Psoas muscle (tissue), 8 donors: Measurements from ENCODE around the gene ZMYND8. TPM values are rescaled to one million over a fixed set of nuclear protein-coding genes. Genes with fewer than 3 reads are reported as not detected.

Experiments used
- ATAC-seq, 4 donors: fragments of 200-7000 bp; cut with Tn5 transposase; one replicate each; pipeline ENCODE4 v1.9.1; 2020; ENCODE audit warnings: moderate library complexity in 3 of 4, mild to moderate bottlenecking in 2 of 4
- DNase-seq, 2 donors: peaks; one replicate each; pipeline ENCODE4 v3.0.0-alpha.2; 2020
- H3K27ac ChIP-seq: fragments of 200-600 bp; one replicate; pipeline ENCODE4 v1.8.0; 2022
- H3K27me3 ChIP-seq, 3 donors: fragments of 200-600 bp in 1 of 3; one replicate each; pipeline versions ENCODE4 v1.6.1 to v1.8.0; 2013 to 2022; ENCODE audit warnings: low read length in 2 of 3, mild to moderate bottlenecking in 2 of 3, moderate library complexity in 1 of 3; ENCODE audit not compliant: insufficient read depth in 3 of 3
- H3K36me3 ChIP-seq, 2 donors: fragments of 200-600 bp in 1 of 2; one replicate each; pipeline versions ENCODE4 v1.6.1 to v1.8.0; 2013 to 2022; ENCODE audit warnings: low read depth in 1 of 2, mild to moderate bottlenecking in 1 of 2, moderate library complexity in 1 of 2; ENCODE audit not compliant: insufficient read depth in 1 of 2
- H3K4me1 ChIP-seq: fragments of 200-600 bp; one replicate; pipeline ENCODE4 v1.8.0; 2022
- H3K4me3 ChIP-seq: fragments of 200-600 bp; one replicate; pipeline ENCODE4 v1.8.0; 2022; ENCODE audit warnings: mild to moderate bottlenecking
- H3K9me3 ChIP-seq: fragments of 200-600 bp; one replicate; pipeline ENCODE4 v1.8.0; 2022
- CTCF ChIP-seq: fragments of 200-600 bp; IDR thresholded peaks from one replicate; pipeline ENCODE4 v1.8.0; 2022; ENCODE audit warnings: antibody characterized with exemption
- WGBS, 3 donors: extraction: QIAGEN DNeasy Blood & Tissue Kit; methylation state at CpG; one replicate each; pipeline versions ENCODE4 v1.1.6 to v1.1.7; 2013; 5-methylcytosine and 5-hydroxymethylcytosine counted together
- intact Hi-C, 2 donors: fragments of 100-400 bp; cut with DNase I; formaldehyde crosslinking; loops; one replicate each; pipeline versions ENCODE4 v1.11.0 to v1.14.2; 2022
- polyA plus RNA-seq, 3 donors: library from polyadenylated mRNA; stranded (reverse); fragments of 200-250 nt; gene quantifications; one replicate each; pipeline ENCODE4 v1.2.3, GENCODE V29; 2013
- total RNA-seq, 4 donors: library from RNA; stranded (reverse); fragmentation: NEBNext Ultra II Directional in 2 of 4; extraction: Animal tissue kit (Norgen Biotek cat#: 25700) in 2 of 4; gene quantifications; one replicate each; pipeline versions ENCODE4 v1.2.1 to v1.2.4, GENCODE V29; 2021 to 2023
- donor health status: healthy with polysubstance abuse.
- donor health status: DM: no; HTN: no; CAD: no; lungs with moderate emphysema.
- donor health status: Bipolar disorder and iron deficiency.
- donor health status: healthy.
- donor health status: DM: yes; HTN: yes; CAD: no.
- donor health status: DM: no; HTN: no; CAD: no.
- donor health status: DM: no; HTN: no; CAD: no.
- donor health status: DM: yes; HTN: yes; CAD: no.

ZMYND8 gene
- total and polyA plus RNA-seq, 7 donors, result 4.7 to 42.9 (median 17.7) TPM

DNA sequence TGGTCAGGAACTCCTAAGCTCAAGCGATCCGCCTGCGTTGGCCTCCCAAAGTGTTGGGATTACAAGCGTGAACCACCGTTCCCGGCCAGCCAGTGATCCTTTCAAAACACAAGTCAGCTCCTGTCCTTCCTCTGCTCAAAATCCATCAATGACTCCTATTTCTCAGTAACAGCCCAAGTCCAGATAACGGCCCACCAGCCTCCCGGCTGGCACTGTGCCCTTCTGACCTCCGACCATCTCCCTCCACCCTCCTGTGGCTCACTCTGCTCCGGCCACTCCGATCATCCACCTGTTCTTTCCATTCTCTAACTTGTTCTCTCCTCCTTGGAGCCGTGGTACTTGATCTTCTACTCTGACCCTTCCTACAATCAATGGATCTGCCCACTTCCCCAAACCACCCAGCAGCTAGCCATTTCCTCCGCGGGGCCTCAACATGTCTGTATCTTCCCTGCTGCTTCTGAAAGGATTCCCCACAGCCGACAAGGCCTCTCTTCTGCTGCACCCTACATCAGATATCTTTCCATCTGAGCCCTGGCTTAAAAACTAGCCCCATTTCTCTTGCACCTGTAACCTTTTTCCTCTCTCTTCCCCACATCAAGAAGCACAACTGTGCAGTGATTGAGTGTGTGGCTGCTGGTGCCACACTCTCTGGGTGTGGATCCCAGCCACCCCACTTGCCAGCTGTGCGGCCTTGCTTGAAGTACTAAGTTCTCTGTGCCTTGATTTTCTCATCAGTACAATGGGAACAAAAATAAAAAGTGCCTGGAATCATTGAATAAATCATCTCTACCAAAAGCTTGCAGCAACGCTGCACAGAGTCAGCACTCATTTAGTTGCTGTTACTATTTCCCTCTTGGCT lies 6.1 kb upstream of the ZMYND8 start:
- peaks cover 47% of the 10 kb centered on the region for H3K4me1 ChIP-seq
- H3K36me3 ChIP-seq, result no peaks in the 10 kb centered on the region
- H3K4me3 ChIP-seq, result no peak overlapping the region
- WGBS, 3 donors, result 67 to 75% (median 70%) methylated on average over 17 of the region's 17 CpGs
- TF ChIP-seq CTCF, result no peak
- no peaks in the 10 kb centered on the region for H3K27me3 ChIP-seq
- H3K27ac ChIP-seq, result peak overlapping the region; percentile 21
- DNase-seq, result peak in 1 of 2 donors; percentile 42
- no peaks in the 10 kb centered on the region for H3K9me3 ChIP-seq
- ATAC-seq, result no peak
- intact Hi-C loops, result no loop called here

DNA sequence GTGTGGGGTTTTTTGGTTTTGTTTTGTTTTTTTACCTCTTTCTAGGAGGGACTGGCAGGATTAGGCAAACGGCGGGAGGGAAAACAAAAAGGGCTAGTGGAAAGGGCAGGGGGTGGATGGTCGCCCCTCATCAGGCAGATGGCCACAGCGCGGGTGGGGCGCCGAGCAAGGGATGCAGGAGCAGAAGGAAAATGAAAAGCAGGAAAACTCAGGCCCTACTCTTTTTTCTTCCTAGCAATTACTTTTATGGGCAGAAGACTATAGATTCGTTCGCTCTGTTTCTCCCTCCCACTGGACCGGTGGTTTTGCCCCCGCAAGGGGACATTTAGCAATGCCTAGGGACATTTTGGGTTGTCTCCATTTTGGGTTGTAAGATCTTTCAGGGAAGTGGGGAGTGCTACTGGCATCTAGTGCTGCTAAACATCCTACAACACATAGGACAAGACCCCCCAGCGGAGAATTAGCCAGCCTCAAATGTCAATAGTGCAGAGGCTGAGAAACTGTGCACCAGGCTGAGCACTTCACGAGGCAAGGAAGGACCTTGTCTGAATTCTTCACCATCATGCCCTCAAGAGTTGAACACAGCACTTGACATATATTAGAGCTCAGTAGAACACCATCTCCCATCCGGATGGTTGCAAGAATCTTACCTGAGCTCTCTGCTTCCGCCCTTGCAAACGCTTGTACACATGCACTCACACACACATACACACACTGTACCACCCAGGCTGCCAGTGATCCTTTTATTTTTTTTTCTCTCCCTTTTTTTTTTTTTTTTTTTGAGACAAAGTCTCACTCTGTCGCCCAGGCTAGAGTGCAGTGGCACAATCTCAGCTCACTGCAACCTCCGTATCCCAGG lies 4.8 kb upstream of the ZMYND8 start:
- Histone ChIP-seq H3K4me3 (peak overlapping the region; percentile 61), H3K9me3 (no peaks in the 10 kb centered on the region), H3K36me3 (no peaks in the 10 kb centered on the region), H3K4me1 (peaks cover 58% of the 10 kb centered on the region), H3K27ac (peak overlapping the region; percentile 97), H3K27me3 (no peaks in the 10 kb centered on the region)
- ATAC-seq, result no peak
- DNase-seq, result peak; percentile 7 to 40
- WGBS, 3 donors, result 70 to 78% (median 73%) methylated on average over 18 of the region's 18 CpGs
- intact Hi-C loops, result loop anchor here in 1 of 2 donors (2.0 kb wide), 1 partner anchor 42 kb away; no protein-coding TSS in a partner anchor
- no peak for TF ChIP-seq CTCF

DNA sequence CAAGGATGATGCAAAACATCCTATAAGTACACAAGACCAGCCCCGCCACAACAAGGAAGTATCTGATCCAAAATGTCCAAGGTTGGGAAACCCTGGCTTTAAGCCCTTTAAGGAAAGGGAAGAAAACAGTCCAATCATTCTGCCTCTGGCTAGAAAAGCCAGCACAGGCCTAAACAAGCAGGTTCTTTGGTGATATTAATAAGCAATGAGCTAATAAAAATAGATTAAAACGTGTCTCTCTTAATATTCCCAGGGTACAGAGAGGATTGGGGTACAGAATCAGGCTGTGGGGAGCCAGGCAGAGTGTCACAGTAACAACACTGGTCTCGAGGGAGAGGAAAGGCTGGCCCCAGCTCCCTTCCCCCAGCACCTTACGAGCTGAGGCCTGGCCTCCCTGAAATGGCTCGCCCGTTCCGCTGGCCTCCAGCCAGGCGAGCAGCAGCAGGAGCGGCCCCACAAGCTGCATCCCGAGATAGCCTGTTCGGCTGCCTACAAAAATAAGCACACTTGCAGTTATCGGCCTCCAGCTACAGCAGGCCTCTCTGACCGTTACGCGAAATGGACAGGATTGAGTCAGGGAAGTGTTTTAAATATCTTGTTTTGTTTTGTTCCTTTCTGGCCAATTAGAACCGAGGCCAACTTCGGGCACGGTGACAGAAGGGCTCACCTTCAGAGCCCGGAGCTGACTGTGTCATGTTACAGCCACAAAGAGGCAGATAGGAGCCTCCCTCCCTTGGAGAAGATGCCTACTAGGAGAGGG lies 4.0 kb upstream of the ZMYND8 start:
- 1 to 2% (median 2%) methylated on average over 19 of the region's 19 CpGs for WGBS, 3 donors
- TF ChIP-seq CTCF, result no peak
- Histone ChIP-seq H3K4me3 (peak overlapping the region; percentile 61), H3K9me3 (no peaks in the 10 kb centered on the region), H3K36me3 (no peaks in the 10 kb centered on the region), H3K27ac (peak overlapping the region; percentile 97), H3K27me3 (no peaks in the 10 kb centered on the region), H3K4me1 (peaks cover 66% of the 10 kb centered on the region)
- DNase-seq (peak; percentile 87 to 93), ATAC-seq (peak; percentile 47 to 63 (median 59))
- intact Hi-C loops, result loop anchor here in 1 of 2 donors (2.0 kb wide), 1 partner anchor 42 kb away; no protein-coding TSS in a partner anchor

- WGBS, 3 donors, result 53 to 58% (median 55%) methylated on average over 9 of the region's 9 CpGs
- no peak for TF ChIP-seq CTCF
- no peaks in the 10 kb centered on the region for H3K9me3 ChIP-seq
- no peak for DNase-seq
- intact Hi-C loops, result loop anchor here in 1 of 2 donors (2.0 kb wide), 1 partner anchor 41 kb away; no protein-coding TSS in a partner anchor
- H3K4me3 ChIP-seq, result peak overlapping the region; percentile 61
- no peaks in the 10 kb centered on the region for H3K27me3 ChIP-seq
- peak overlapping the region; percentile 97 for H3K27ac ChIP-seq
- peak in 2 of 4 donors; percentile 6 to 25 for ATAC-seq
- H3K4me1 ChIP-seq, result peaks cover 71% of the 10 kb centered on the region
- no peaks in the 10 kb centered on the region for H3K36me3 ChIP-seq
Measured at GRCh38 chr20:47359530-47360296, 3.2 kb upstream of the ZMYND8 start.
